Measurements from ENCODE around the gene MRPL52. TPM values are rescaled to one million over a fixed set of nuclear protein-coding genes. Genes with fewer than 3 reads are reported as not detected.

MRPL52 gene
- total and polyA plus RNA-seq, 2 of the 13 experiments (the other 11 are each of a cell fraction or from before 2014, with no cell fraction given), result 118 to 329 TPM

DNA sequence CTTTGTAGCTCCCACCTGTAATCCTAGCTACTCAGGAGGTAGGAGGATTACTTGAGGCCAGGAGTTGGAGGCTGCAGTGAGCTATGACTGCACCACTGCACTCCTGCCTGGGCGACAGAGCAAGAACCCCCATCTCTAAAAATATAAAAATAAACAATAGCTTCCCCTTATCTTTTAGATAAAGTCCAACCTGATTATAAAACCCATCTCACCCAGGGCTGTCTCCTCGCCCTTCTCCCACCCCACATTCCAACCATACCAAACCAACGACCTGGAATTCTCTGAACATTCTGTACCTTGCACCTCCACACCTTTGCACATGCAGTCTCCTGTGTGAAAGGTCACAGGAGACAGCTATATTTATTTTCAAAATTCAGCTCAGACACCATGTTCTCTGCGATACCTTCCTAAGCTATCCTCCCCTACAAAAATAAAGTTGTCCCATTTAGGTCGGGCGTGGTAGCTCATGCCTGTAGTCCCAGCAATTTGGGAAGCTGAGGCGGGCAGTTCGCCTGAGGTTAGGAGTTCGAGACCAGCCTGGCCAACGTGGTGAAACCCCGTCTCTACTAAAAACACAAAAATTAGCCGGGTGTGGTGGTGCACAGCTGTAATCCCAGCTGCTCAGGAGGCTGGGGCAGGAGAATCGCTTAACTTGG is 22.1 kb upstream of the MRPL52 start (continued):
- TF ChIP-seq ZNF570 (CRISPR knock-in tag; IDR thresholded peaks at IDR 0.05; ENCODE audit: borderline replicate concordance), result no peak
- TF ChIP-seq, protein P1, sequence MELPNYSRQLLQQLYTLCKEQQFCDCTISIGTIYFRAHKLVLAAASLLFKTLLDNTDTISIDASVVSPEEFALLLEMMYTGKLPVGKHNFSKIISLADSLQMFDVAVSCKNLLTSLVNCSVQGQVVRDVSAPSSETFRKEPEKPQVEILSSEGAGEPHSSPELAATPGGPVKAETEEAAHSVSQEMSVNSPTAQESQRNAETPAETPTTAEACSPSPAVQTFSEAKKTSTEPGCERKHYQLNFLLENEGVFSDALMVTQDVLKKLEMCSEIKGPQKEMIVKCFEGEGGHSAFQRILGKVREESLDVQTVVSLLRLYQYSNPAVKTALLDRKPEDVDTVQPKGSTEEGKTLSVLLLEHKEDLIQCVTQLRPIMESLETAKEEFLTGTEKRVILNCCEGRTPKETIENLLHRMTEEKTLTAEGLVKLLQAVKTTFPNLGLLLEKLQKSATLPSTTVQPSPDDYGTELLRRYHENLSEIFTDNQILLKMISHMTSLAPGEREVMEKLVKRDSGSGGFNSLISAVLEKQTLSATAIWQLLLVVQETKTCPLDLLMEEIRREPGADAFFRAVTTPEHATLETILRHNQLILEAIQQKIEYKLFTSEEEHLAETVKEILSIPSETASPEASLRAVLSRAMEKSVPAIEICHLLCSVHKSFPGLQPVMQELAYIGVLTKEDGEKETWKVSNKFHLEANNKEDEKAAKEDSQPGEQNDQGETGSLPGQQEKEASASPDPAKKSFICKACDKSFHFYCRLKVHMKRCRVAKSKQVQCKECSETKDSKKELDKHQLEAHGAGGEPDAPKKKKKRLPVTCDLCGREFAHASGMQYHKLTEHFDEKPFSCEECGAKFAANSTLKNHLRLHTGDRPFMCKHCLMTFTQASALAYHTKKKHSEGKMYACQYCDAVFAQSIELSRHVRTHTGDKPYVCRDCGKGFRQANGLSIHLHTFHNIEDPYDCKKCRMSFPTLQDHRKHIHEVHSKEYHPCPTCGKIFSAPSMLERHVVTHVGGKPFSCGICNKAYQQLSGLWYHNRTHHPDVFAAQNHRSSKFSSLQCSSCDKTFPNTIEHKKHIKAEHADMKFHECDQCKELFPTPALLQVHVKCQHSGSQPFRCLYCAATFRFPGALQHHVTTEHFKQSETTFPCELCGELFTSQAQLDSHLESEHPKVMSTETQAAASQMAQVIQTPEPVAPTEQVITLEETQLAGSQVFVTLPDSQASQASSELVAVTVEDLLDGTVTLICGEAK (IDR thresholded peaks at IDR 0.05), result no peak
- TF ChIP-seq, protein P1 (CRISPR knock-in tag; IDR thresholded peaks at IDR 0.05), result no peak
- TF ChIP-seq PAF1 (CRISPR knock-in tag; IDR thresholded peaks at IDR 0.05), result no peak
- no peak for TF ChIP-seq ZBTB21 (CRISPR knock-in tag; IDR thresholded peaks at IDR 0.05)
- TF ChIP-seq AGO1 (IDR thresholded peaks at IDR 0.05; ENCODE audit: low read depth, low read length, poor library complexity, severe bottlenecking), result no peak
- no peak for TF ChIP-seq SMYD3 (CRISPR knock-in tag; IDR thresholded peaks at IDR 0.05)
- TF ChIP-seq ZNF30 (CRISPR knock-in tag; IDR thresholded peaks at IDR 0.05), result no peak
- no peak for TF ChIP-seq ZNF407 (CRISPR knock-in tag; IDR thresholded peaks at IDR 0.05; ENCODE audit: not compliant biosample characterization)

Measured in HepG2 (cell line).